ENCODE results near the gene GGCT.

Gene GGCT

GRCh38 chr7:30463405-30464145, 41.1 kb downstream of the GGCT start:
- no peak for DNase-seq (ENCODE audit: low read depth, low spot score)

GRCh38 chr7:30462179-30462578, 42.5 kb downstream of the GGCT start:
- DNase-seq (ENCODE audit: low read depth, low spot score): no peak

- DNase-seq (ENCODE audit: low read depth, low spot score): no peak
Measured at GRCh38 chr7:30460246-30460633, 44.4 kb downstream of the GGCT start.

- DNase-seq (ENCODE audit: low read depth, low spot score): peak; percentile 65
Measured at GRCh38 chr7:30459591-30460245, 44.9 kb downstream of the GGCT start.

GRCh38 chr7:30458311-30458710, 46.3 kb downstream of the GGCT start:
- no peak for DNase-seq (ENCODE audit: low read depth, low spot score)

GRCh38 chr7:30453921-30454320, 50.7 kb downstream of the GGCT start:
- no peak for DNase-seq (ENCODE audit: low read depth, low spot score)

GRCh38 chr7:30453016-30453415, 51.6 kb downstream of the GGCT start:
- DNase-seq (ENCODE audit: low read depth, low spot score): no peak

GRCh38 chr7:30452280-30452930, 52.2 kb downstream of the GGCT start:
- DNase-seq (ENCODE audit: low read depth, low spot score): no peak

- no peak for DNase-seq (ENCODE audit: low read depth, low spot score)
Measured at GRCh38 chr7:30451539-30452279, 52.9 kb downstream of the GGCT start.

GRCh38 chr7:30450983-30451497, 53.6 kb downstream of the GGCT start:
- DNase-seq (ENCODE audit: low read depth, low spot score): no peak

- peak; percentile 35 for DNase-seq (ENCODE audit: low read depth, low spot score)
Measured at GRCh38 chr7:30450240-30450982, 54.2 kb downstream of the GGCT start.

GRCh38 chr7:30448461-30449189, 56.0 kb downstream of the GGCT start:
- no peak for DNase-seq (ENCODE audit: low read depth, low spot score)

GRCh38 chr7:30447466-30447865, 57.2 kb downstream of the GGCT start:
- DNase-seq (ENCODE audit: low read depth, low spot score): no peak
